Large intestine (tissue), 12 donors: ENCODE data around the gene KCNAB3. TPM values are rescaled to one million over a fixed set of nuclear protein-coding genes. Genes with fewer than 3 reads are reported as not detected.
A peak's percentile ranks its signal among the peaks of the same experiment; 100 is the strongest.

Experiments used
- DNase-seq, 2 donors: peaks; one replicate each; pipeline versions ENCODE4 v3.0.0 to v3.0.0-alpha.2; 2013
- H3K27ac ChIP-seq: one replicate; pipeline ENCODE4 v1.5.1; 2013; ENCODE audit warnings: low read length
- H3K27me3 ChIP-seq: 2 replicates; pipeline ENCODE4 v1.6.1; 2013; ENCODE audit warnings: low read length; ENCODE audit not compliant: control insufficient read depth, insufficient read depth
- H3K36me3 ChIP-seq: 2 replicates; pipeline ENCODE4 v1.6.1; 2013; ENCODE audit warnings: low read length; ENCODE audit not compliant: control insufficient read depth, insufficient read depth
- H3K4me1 ChIP-seq: one replicate; pipeline ENCODE4 v1.6.1; 2013; ENCODE audit warnings: low read length; ENCODE audit not compliant: control insufficient read depth, insufficient read depth
- H3K4me3 ChIP-seq: one replicate; pipeline ENCODE4 v1.5.1; 2013; ENCODE audit warnings: low read length
- H3K9me3 ChIP-seq: one replicate; pipeline ENCODE4 v1.6.1; 2013; ENCODE audit warnings: mild to moderate bottlenecking, low read depth, low read length, moderate library complexity; ENCODE audit not compliant: control insufficient read depth
- WGBS: methylation state at CpG from one replicate; pipeline ENCODE4 v1.1.5; 2013; ENCODE audit warnings: low lambda C conversion rate; ENCODE audit not compliant: insufficient coverage; 5-methylcytosine and 5-hydroxymethylcytosine counted together
- long read RNA-seq, 11 donors: transcript quantifications; one replicate each; lab custom pipeline, GENCODE V29; 2026
- polyA plus RNA-seq: library from polyadenylated mRNA; unstranded; fragments of 120-200 nt; gene quantifications from one replicate; pipeline ENCODE4 v1.2.1, GENCODE V29; 2013

Gene KCNAB3
- 5.3 TPM for polyA plus RNA-seq
- long read RNA-seq, donor 1, partial matches to known transcripts, result 0 of 1 reads
- long read RNA-seq, donor 1, other reads (novel, unspliced or antisense), result 0 of 1 reads
- long read RNA-seq, donor 2, partial matches to known transcripts, result 0 of 2 reads
- long read RNA-seq, donor 2, other reads (novel, unspliced or antisense), result 0 of 2 reads
- long read RNA-seq, donor 3, result 0 reads
- long read RNA-seq, donor 4, result 0 reads
- long read RNA-seq, donor 5, partial matches to known transcripts, result 0 of 2 reads
- long read RNA-seq, donor 5, other reads (novel, unspliced or antisense), result 0 of 2 reads
- long read RNA-seq, donor 6, partial matches to known transcripts, result 0 of 1 reads
- long read RNA-seq, donor 6, other reads (novel, unspliced or antisense), result 0 of 1 reads
- long read RNA-seq, donor 7, partial matches to known transcripts, result 0 of 1 reads
- long read RNA-seq, donor 7, other reads (novel, unspliced or antisense), result 0 of 1 reads
- long read RNA-seq, donor 8, result 0 reads
- long read RNA-seq, donor 9, result 0 reads
- long read RNA-seq, donor 10, result 0 reads
- long read RNA-seq, donor 11, result 0 reads

DNA sequence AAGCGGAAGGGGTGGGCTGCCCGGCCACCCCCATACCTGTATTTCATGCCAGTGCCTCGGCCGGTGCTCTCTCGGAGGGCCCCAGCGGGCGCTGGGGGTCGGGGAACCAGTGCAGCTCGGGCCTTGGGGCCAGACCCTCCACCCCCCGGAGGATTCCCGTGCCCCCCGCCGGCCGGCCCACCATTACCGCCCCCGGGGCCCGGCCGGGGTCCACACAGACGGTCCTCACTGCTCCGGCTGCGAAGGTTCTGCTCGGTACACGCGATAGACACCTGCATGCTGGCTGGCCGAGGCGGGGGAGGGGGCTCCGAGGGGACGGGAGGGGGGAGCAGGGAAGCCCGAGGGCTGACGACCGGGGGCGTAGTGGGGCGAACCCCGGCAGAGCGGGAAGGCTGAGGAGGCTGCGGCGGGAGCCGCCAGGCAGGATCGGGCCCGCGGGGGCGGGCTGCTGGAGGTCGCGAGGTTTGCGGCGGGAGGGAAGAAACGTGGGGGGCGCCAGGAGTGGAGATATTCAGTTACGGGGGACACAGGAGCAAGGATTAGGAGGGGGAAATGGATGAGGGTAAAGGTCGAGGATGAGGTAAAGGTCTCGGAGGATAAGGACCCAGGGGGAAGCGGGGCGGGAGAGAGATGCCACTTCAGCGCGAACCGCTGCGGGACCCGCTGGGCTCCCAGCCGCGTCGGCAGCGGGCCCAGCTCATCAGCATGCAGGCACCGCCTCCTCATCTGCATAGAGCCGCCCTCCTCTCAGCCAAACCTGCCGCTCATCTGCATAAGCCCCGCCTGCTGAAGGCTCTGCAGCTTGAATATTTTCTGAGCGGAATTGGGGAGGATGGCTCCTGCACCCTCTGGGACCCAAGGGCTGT is at the start of gene KCNAB3:
TSS of gene KCNAB3 (minus strand) at position 699 of the 866 bp plus-strand sequence. CDS start at position 278, 421 bp downstream.
- H3K4me1 ChIP-seq, result peaks cover 16% of the 10 kb centered on the region
- peak; percentile 43 to 49 for DNase-seq
- peak within 1 kb of the TSS; percentile 34 for H3K4me3 ChIP-seq
- H3K27me3 ChIP-seq, result peaks cover 7% of the 10 kb centered on the region
- peaks cover 3% of the 10 kb centered on the region for H3K9me3 ChIP-seq
- peaks cover 2% of the 10 kb centered on the region for H3K36me3 ChIP-seq
- no CpG with 5 or more reads among the region's 67 CpGs for WGBS
- no peak within 1 kb of the TSS for H3K27ac ChIP-seq

DNA sequence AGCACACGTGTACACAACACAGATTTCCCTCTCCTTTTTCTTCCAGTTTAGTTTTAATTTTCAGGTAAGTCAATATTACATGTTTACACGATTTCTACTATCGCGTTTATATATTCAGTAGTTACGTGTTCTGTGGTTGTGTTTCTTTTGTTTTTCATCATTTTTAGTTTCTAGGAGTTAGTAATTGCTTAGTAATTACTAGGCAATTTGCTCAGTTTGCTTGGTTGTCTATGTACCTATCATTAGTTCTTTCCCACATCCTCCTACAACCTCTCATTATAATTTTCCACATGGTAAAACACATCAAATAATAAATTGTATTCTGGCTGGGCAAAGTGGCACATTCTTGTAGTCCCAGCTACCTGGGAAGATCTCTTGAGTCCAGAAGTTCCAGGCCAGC is 48.1 kb upstream of the KCNAB3 start:
- H3K27me3 ChIP-seq, result peaks cover 2% of the 10 kb centered on the region
- H3K36me3 ChIP-seq, result no peaks in the 10 kb centered on the region
- peaks cover 13% of the 10 kb centered on the region for H3K9me3 ChIP-seq
- no peak for DNase-seq
- no peak overlapping the region for H3K4me3 ChIP-seq
- WGBS, result 96% methylated on average over 5 of the region's 5 CpGs
- no peak overlapping the region for H3K27ac ChIP-seq
- no peaks in the 10 kb centered on the region for H3K4me1 ChIP-seq

DNA sequence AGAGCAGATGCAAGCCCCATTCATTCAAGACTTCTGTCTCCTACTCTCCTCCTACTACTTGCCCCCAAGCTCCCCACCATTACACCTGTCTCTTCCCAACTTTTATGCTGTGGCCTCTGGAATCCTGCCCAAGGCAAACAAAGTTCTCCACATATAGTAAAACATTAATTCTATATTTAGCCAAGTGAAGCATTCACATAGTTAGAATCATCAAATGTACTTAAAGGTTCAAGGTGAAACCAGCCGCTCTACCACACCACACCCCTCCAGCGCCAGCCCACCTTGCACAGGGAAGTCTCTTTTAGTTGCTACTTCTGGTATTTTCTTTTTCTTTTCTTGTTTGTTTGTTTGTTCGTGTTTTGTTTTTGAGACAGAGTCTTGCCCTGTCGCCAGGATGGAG is 47.4 kb upstream of the KCNAB3 start:
- DNase-seq, result peak in 1 of 2 donors; percentile 11
- Histone ChIP-seq H3K27me3 (no peaks in the 10 kb centered on the region), H3K4me1 (no peaks in the 10 kb centered on the region), H3K27ac (no peak overlapping the region), H3K4me3 (no peak overlapping the region), H3K36me3 (no peaks in the 10 kb centered on the region), H3K9me3 (peaks cover 13% of the 10 kb centered on the region)
- WGBS, result 79% methylated on average over 2 of the region's 4 CpGs

DNA sequence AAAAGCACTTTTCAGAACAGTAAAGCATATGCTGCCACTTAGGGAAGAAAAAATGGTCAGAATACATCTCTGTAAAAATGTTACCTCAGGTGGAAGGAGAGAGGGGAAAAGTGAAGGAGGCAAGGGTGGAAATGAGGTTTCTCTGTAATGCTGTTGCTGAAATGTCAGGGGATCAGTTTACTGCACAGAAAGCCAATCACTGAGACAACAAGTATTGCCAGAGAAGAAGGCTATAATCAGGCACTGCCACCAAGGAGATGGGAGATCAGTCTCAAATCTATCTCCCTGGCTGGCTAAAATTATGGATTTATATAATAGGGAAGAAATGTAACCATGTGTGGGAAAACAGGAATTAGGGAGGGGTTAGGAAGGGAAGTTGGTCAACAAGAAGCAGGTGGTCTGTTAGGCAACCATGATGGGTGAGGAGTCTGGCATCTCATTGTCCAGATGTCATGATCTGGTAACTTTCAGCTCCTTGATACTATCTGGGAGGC is 45.0 kb upstream of the KCNAB3 start:
- DNase-seq, result no peak
- H3K36me3 ChIP-seq, result no peaks in the 10 kb centered on the region

DNA sequence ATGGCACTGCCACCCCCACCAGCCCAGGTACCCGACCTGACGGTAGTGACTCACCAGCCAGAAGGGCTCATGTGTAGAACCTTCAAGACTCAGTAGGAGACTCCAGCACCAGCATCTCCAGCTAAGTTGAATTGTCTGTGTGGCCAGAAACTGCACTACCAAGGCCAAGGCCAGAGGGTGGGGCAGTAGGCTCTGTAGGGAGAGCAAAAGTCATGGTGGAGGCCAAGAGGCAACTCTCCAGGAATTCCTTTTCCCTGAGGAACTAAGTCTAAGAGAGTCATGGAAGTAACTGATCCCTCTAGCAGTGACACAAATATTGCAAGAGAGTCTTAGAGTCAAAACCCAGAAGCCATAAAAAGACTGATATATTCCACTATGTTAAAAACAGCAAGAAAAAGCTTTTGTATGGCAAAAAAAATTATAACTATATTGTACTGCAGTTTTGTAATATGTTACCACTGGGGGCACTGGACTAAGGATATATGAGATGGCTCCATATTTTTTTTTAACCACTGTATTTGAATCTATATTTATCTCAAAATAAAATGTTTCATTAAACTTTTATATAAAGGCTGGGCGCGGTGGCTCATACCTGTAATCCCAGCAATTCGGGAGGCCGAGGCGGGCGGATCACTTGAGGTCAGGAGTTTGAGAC is 42.6 kb upstream of the KCNAB3 start:
- H3K9me3 ChIP-seq, result peaks cover 13% of the 10 kb centered on the region

More for the DNA sequence above, 45.0 kb upstream of the KCNAB3 start:
- Histone ChIP-seq H3K27me3 (no peaks in the 10 kb centered on the region), H3K4me1 (no peaks in the 10 kb centered on the region), H3K4me3 (no peak overlapping the region), H3K9me3 (peaks cover 13% of the 10 kb centered on the region), H3K27ac (no peak overlapping the region)

DNA sequence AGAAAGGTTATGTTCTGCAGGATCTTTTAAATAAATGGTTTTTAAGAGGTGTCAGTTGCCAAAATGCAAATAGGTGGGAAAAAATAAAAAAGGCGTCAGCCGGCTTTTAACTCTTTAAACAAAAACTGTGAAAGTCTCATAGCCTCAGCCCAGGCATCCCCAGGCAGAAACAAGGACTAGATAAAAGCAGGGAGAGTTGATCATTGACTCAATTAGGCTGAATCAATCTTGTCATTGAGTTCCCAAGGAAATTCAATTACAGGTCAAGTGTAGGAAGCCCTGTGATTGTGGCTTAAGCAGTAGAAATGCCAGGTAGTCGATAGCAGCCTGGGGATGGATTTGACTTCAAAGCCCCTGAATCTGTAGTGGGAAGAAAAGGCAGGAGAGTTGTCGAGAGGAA is 42.0 kb upstream of the KCNAB3 start:
- no peak overlapping the region for H3K27ac ChIP-seq
- no peaks in the 10 kb centered on the region for H3K4me1 ChIP-seq
- WGBS, result 100% methylated on average over 1 of the region's 4 CpGs
- DNase-seq, result no peak
- H3K27me3 ChIP-seq, result no peaks in the 10 kb centered on the region
- peaks cover 13% of the 10 kb centered on the region for H3K9me3 ChIP-seq
- no peak overlapping the region for H3K4me3 ChIP-seq
- no peaks in the 10 kb centered on the region for H3K36me3 ChIP-seq

More for the DNA sequence above, 42.6 kb upstream of the KCNAB3 start:
- Histone ChIP-seq H3K36me3 (no peaks in the 10 kb centered on the region), H3K4me3 (no peak overlapping the region), H3K27ac (no peak overlapping the region), H3K27me3 (no peaks in the 10 kb centered on the region), H3K4me1 (no peaks in the 10 kb centered on the region)
- DNase-seq, result no peak
- no CpG with 5 or more reads among the region's 8 CpGs for WGBS

DNA sequence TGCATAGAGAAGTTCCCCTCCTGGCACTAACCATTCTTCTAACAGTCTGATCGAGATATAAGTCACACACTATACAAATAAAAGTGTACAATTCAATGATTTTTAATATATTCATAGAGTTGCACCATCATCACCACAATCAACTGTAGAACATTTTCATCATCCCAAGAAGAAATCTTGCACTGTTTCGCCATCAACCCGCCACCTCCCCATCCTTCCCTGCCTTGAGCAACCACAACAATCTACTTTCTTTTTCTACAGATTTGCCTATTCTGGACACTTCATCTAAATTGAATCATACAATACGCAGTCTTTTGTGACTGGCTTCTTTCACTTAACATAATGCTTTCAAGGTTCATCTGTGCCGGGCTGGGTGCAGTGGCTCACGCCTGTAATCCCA is 39.8 kb upstream of the KCNAB3 start:
- peaks cover 4% of the 10 kb centered on the region for H3K9me3 ChIP-seq
- H3K27me3 ChIP-seq, result no peaks in the 10 kb centered on the region
- WGBS, result 100% methylated on average over 2 of the region's 6 CpGs
- DNase-seq, result no peak
- no peaks in the 10 kb centered on the region for H3K4me1 ChIP-seq
- no peak overlapping the region for H3K4me3 ChIP-seq
- H3K36me3 ChIP-seq, result no peaks in the 10 kb centered on the region
- no peak overlapping the region for H3K27ac ChIP-seq

DNA sequence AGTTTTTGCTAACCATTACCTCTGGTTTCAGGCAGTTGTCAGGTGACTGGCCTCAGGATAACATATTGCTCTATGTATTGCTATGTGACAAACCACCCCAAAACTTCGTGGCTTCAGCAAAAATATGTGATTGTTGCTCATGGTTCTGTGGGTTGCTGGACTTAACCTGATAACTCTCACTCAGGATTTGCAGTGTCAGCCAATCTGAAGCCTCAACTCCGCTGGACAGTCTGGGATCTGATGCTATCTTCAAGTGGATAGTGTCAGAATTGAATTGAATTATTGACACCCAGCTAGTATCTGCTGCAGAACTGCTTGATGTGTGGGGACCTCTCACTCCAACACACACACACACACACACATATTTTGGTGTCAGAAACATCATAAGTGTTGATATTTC is 38.1 kb upstream of the KCNAB3 start:
- H3K27me3 ChIP-seq, result no peaks in the 10 kb centered on the region
- no CpG with 5 or more reads among the region's 2 CpGs for WGBS
- no peak overlapping the region for H3K27ac ChIP-seq
- no peak overlapping the region for H3K4me3 ChIP-seq
- no peak for DNase-seq
- H3K36me3 ChIP-seq, result no peaks in the 10 kb centered on the region
- no peaks in the 10 kb centered on the region for H3K4me1 ChIP-seq
- H3K9me3 ChIP-seq, result no peaks in the 10 kb centered on the region

DNA sequence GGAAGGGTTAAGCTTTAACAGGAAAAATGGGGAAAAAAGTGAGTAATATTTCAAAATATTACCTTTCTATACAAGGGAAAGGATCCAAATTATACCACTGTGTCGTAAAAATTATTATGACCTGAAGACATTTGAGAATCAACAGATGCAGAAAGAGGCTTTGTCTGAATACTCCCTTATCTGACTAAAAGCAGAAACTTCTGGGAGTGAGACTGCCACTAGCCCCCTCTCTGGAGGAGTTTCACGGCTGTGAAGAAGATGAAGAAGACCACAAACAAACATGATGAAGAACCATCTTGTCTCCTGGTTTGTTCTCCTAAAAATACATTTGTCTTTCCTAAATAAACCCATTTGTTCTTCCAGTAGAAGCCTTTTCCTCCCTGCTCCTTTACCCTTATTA is 31.8 kb upstream of the KCNAB3 start:
- 86% methylated on average over 1 of the region's 2 CpGs for whole genome bisulfite sequencing
- DNase-seq, result no peak
- H3K27me3 ChIP-seq, result no peaks in the 10 kb centered on the region
- H3K36me3 ChIP-seq, result no peaks in the 10 kb centered on the region
- no peaks in the 10 kb centered on the region for H3K9me3 ChIP-seq
- H3K4me3 ChIP-seq, result no peak overlapping the region
- H3K27ac ChIP-seq, result no peak overlapping the region
- H3K4me1 ChIP-seq, result no peaks in the 10 kb centered on the region
